Endometrium (tissue), 2 donors: ENCODE results near the gene FER1L5.
A peak's percentile ranks its signal among the peaks of the same experiment; 100 is the strongest.

ENCODE experiments used
- FAIRE-seq: peaks from 2 replicates; lab custom pipeline; 2012; peaks lifted over from hg19 to GRCh38; lab: Jason Lieb, UNC
- donor health status: control.
- donor health status: control.

The FER1L5 gene

DNA sequence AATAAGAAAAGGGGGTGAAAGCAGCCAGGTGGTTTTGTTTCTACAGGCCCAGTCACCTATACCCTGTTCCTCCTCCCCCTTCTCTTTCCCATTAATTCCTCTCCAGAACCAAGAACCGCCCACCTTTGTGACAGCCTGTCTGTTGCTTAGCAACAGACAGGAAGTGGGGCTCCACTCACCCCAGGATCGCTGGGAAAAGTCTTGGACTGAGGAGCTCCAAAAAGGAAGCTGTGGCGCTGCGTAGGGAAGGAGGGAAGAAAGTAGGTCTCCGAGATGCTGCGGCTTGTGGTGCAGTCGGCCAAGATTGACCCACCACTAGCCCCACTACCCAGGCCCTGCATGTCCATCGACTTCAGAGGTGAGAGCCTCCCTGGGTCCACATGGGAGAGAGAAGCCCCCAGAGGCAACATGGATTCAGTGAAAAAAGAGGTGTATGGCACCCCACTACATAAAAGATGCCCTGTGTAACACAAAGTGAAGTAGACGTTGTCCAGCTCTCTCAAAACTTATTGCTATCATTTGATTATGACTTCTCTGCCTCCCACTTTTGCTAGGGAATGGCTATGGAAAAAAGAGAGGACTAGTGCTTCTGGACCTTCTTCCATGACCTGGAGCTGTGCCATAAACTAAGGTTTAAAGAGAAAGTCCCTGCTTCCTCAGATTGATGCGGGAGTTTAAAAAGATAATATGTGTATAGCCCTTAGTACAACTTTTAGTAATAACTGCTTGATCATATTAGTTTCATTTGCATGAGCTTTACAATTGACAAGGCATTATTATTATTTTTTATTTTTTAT is at the start of gene FER1L5:
TSS of gene FER1L5 (plus strand) at position 201 of the 797 bp plus-strand sequence. CDS start at position 274, 73 bp downstream.
- no peak for FAIRE-seq

- no peak for FAIRE-seq
These were observed 48.3 kb upstream of the FER1L5 start for GRCh38 chr2:96594282-96594681.

GRCh38 chr2:96594691-96595152 is 47.8 kb upstream of the FER1L5 start:
- no peak for FAIRE-seq

DNA sequence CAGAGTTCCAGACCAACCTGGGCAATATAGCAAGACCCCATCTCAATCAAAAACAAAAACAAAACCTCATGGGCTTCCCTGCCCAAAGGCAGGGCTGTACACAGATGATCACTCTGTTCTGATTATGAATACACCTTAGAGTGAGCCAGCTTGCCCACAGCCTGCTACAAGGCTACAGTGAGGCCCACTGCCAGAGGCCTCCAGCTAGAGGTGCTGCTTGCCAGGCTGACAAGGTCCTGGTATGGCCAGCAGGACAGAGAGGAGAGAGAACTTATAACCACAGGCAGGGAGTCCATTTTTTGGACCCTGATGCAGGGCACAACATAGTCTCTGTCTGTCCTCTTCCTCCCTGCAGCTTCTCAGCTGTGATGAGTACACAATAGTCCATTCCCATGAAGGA is 46.0 kb upstream of the FER1L5 start:
- no peak for FAIRE-seq

DNA sequence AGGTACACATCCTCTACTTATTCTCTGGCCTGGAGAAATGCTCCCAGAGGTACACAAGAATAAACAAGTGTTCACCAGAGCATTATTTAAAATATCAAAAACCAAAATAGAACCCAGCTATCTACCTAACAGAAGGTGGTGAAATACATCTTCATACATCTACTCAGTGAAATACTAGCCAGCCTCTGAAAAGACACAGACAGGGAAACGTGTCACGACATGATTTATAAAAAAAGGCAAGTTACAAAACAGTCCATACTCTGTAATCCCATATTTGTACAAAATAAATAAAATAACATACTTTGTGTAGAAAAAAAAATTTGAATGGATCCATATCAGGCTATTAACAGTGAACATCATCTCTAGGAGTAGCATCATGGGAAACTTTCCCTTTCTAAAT is 42.6 kb upstream of the FER1L5 start:
- FAIRE-seq: no peak

GRCh38 chr2:96601382-96602292 is 40.9 kb upstream of the FER1L5 start:
- FAIRE-seq: no peak

- FAIRE-seq: no peak
These were observed 40.2 kb upstream of the FER1L5 start for GRCh38 chr2:96602330-96602823.

- FAIRE-seq: no peak
These were observed 38.5 kb upstream of the FER1L5 start for GRCh38 chr2:96604104-96604503.

DNA sequence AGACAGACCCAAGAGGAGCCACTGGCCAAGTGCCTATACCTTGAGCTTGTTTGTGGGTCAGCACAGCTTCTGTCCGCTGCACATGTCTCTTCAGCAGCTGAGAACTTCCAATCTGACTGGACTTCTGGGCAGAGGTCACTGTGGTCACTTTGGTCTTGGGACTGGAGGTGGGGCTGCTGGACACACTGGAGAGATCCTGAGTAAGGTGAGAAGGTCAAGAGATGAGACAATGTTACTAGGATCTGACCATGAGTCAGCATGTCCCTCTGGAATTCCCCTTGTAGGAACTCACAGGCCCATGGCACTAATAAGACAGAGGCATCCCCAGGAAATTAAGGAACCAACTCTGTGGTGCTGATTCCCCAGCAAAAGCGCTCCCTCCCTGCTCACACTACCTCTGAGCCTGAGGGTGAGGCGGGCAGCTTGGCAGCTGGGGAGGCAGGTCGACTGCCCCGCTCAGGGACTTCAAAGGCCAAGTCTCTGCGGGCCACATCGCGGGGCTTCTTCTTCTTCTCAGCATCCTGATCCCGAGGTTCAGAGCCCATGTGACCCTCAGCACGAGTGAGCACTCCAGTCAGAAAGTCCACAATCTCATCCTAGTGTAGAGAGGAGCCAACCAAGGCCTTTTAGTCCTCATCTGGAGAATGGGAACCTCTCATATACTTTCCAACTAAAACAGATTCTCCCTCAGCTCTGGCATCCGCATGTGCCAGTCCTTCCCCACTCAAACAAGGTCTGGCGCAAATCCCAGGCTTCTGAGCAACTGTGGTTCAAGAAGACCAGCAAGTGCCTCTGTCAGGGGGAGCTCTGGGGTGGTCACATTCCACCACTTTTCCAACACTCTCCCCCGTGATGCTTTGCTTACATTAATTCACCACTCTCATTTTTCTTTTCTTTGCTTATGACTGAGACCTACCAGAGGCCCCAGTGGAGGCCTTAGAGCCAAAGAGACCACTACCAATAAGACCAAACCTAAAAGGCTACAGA is 33.8 kb upstream of the FER1L5 start:
- FAIRE-seq: no peak

GRCh38 chr2:96616128-96616527 is 26.4 kb upstream of the FER1L5 start:
- no peak for FAIRE-seq

GRCh38 chr2:96616535-96616934 is 26.0 kb upstream of the FER1L5 start:
- no peak for FAIRE-seq

DNA sequence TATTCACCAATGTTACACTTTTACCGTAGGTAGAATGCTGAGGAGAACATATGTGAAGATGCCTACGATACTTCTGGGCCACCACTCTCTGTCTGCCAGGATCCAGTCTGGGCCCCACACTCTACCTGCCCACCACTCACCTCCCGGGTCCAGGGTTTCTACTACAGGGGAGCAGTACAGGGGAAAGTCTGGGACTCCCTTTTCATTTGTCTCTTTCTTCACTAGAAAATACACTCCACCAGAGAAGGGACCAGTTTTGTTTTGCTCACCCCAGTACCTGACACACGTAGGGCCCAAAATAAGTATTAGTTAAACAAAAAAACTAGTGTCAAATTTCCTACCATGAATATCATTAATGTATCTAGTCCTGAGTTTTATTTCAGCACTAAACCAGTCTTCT is 25.6 kb upstream of the FER1L5 start:
- FAIRE-seq: no peak

GRCh38 chr2:96618596-96619283 is 23.8 kb upstream of the FER1L5 start:
- no peak for FAIRE-seq

GRCh38 chr2:96622544-96622943 is 20.0 kb upstream of the FER1L5 start:
- FAIRE-seq: no peak

- no peak for FAIRE-seq
These were observed 19.4 kb upstream of the FER1L5 start for GRCh38 chr2:96623116-96623515.

GRCh38 chr2:96625571-96626552 is 16.7 kb upstream of the FER1L5 start:
- FAIRE-seq: peak; percentile 29

- FAIRE-seq: no peak
These were observed 16.0 kb upstream of the FER1L5 start for GRCh38 chr2:96626553-96626942.

DNA sequence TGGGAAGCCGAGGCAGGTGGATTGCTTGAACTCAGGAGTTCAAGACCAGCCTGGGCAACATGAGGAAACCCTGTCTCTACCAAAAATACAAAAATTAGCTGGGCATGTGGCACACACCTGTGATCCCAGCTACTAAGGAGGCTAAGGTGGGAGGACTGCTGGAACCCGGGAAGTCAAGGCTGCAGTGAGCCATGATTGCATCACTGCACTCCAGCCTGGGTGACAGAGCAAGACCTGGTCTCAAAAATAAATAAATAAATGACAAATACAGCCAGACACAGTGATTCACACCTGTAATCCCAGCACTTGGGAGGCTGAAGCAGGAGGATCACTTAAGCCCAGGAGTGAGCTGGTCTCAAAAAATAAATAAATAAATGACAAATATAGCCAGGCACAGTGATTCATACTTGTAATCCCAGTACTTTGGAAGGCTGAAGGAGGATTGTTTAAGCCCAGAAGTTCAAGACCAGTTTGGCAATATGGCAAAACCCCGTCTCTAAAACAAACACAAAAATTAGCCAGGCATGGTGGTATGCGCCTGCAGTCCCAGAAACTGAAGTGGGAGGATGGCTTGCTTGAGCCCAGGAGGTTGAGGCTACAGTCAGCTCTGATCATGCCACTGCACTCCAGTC is 10.6 kb upstream of the FER1L5 start:
- no peak for FAIRE-seq

DNA sequence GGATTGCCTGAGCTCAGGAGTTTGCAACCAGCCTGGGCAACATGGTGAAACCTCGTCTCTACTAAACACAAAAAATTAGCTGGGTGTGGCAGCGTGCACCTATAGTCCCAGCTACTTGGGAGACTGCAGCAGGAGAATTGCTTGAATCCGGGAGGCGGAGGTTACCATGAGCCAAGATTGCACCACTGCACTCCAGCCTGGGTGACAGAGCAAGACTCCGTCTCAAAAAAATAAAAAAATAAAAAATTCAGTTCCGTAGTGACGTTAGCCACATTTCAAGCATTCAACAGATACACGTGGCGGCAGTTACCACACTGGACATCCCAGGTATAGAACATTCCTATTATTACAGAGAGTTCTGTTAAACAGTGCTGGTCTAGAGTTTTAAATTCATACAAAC is 8.9 kb upstream of the FER1L5 start:
- no peak for FAIRE-seq
